ENCODE measurements around the gene CHRNB1.
A peak's percentile ranks its signal among the peaks of the same experiment; 100 is the strongest.

Gene CHRNB1

DNA sequence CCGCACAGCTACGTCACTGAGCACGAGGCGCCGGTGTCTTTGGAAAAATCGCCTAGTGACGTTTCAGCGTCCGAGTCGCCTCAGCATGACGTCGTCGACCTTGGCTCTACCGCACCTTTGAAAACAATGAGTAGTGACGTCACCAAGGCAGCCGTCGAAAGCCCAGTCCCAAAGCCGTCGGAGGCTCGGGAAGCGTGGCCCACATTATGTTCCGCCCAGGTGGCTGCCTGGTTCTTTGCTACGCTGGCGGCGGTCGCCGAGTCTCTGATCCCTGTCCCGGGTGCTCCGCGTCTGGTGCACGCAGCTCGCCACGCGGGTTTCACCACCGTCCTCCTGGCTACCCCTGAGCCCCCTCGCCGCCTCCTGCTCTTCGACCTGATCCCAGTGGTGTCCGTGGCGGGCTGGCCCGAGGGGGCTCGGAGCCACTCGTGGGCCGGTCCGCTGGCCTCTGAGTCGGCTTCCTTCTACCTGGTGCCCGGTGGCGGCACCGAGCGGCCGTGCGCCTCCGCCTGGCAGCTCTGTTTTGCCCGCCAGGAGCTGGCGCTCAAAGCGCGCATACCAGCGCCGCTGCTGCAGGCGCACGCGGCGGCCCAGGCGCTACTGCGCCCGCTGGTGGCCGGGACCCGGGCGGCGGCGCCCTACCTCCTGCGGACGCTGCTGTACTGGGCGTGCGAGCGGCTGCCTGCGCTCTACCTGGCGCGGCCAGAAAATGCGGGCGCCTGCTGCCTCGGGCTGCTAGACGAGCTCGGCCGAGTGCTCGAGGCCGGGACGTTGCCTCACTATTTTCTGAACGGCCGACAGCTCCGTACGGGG is 8.1 kb upstream of the CHRNB1 start:
- peak; percentile 26 for DNase-seq (ENCODE audit: extremely low read depth, low read depth)
- H3K4me3 ChIP-seq (replicated peaks; ENCODE audit: low read depth, low read length), result peak overlapping the region; percentile 22
- TF ChIP-seq, protein P1, sequence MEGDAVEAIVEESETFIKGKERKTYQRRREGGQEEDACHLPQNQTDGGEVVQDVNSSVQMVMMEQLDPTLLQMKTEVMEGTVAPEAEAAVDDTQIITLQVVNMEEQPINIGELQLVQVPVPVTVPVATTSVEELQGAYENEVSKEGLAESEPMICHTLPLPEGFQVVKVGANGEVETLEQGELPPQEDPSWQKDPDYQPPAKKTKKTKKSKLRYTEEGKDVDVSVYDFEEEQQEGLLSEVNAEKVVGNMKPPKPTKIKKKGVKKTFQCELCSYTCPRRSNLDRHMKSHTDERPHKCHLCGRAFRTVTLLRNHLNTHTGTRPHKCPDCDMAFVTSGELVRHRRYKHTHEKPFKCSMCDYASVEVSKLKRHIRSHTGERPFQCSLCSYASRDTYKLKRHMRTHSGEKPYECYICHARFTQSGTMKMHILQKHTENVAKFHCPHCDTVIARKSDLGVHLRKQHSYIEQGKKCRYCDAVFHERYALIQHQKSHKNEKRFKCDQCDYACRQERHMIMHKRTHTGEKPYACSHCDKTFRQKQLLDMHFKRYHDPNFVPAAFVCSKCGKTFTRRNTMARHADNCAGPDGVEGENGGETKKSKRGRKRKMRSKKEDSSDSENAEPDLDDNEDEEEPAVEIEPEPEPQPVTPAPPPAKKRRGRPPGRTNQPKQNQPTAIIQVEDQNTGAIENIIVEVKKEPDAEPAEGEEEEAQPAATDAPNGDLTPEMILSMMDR (IDR thresholded peaks at IDR 0.05; ENCODE audit: low read depth, low read length, missing control alignments), result peak; percentile 70

DNA sequence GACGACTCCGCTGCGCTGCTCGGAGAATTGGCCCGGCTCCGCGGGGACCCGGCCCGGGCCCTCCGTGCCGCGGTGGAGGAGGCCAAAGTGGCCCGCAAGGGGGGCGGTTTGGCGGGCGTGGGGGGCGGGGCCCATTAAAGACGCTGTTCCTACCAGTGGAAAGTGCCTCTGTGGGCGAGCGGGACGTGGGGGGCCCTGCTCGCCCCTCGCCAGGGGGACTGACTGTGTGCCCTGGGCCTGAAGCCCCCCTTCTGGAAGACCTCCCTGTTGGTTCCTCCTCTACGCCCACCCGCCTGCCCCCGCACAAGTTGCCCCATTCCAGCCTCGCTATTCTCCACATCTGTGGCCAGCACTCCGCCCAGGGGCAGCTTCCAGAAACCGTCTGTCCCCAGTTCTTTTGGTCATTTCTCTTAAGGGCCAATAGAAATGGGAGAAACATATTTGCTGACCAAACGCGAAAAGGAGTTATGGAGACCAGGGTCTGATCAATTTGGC is 7.4 kb upstream of the CHRNB1 start:
- no peak for DNase-seq (ENCODE audit: extremely low read depth, low read depth)
- TF ChIP-seq, protein P1 (IDR thresholded peaks at IDR 0.05; ENCODE audit: low read depth, low read length, missing control alignments), result no peak
- peak overlapping the region; percentile 22 for H3K4me3 ChIP-seq (replicated peaks; ENCODE audit: low read depth, low read length)

DNA sequence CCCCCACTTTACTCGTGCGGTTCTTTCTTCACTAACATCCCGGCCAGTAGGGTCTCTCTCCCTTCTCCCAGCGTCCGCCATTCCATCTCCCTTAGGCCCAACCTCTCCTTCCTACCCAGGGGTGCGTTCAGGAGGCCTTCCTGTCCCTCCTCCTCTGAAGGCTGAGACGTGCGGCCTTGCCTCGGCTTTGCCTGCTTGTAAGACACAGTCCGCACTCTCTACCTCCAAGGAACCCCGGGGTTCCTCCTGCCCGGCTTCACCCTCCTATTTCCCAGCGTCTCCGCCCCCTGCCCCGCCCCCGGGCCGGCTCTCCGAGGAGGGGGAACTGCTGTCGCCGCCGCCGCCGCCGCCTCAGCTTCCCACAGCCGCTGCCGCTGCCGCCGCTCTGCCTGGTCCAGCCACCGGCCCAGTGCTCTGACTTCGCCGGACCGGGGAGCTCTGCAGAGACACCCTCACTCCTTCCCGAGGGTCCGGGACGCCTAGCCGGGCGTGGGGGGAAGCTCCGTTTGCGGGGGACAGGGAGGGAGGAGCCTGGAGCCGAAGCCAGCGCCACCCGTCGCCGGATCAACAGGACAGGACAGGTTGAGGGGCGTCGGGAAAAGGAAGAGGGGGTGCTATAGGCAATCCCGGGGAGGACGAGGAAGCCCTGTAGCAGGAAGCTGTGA is 6.8 kb upstream of the CHRNB1 start:
- H3K4me3 ChIP-seq (replicated peaks; ENCODE audit: low read depth, low read length), result no peak overlapping the region
- DNase-seq (ENCODE audit: extremely low read depth, low read depth), result no peak
- TF ChIP-seq, protein P1 (IDR thresholded peaks at IDR 0.05; ENCODE audit: low read depth, low read length, missing control alignments), result no peak

DNA sequence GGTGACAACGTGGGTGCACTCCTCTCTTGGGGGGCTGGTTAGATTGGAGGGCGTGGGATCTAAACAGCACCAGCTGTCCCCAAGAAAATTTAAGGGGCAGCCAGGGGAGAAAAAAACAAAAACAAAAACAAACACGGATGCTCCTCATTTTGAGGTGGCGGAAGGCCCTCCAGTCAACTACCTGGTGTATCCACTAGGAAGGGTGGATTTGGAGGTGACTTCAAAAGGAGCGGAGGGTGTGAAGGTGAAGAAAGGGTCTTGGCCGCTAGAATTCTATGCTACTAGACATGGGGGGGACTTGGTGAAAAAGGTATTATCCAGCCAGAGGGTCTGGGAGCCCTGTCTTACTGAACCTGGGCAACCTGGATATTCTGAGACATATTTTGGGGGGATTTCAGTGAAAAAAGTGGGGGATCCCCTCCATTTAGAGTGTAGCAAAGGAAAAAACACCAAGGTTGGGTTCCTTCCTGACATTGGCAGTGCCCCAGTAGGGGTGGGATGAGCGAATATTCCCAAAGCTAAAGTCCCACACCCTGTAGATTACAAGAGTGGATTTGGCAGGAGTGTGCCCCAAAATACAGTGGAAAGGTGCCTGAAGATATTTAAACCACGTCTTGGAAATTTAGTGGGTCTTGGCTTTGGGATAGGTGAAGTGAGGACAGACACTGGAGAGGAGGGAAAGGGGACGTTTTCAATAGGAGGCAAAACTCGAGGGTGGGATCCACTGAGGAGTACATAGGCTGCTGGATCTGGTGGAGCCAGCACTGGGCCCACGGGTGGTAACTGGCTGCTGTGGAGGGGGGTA is 6.0 kb upstream of the CHRNB1 start:
- H3K4me3 ChIP-seq (replicated peaks; ENCODE audit: low read depth, low read length), result no peak overlapping the region
- no peak for DNase-seq (ENCODE audit: extremely low read depth, low read depth)
- TF ChIP-seq, protein P1 (IDR thresholded peaks at IDR 0.05; ENCODE audit: low read depth, low read length, missing control alignments), result no peak

DNA sequence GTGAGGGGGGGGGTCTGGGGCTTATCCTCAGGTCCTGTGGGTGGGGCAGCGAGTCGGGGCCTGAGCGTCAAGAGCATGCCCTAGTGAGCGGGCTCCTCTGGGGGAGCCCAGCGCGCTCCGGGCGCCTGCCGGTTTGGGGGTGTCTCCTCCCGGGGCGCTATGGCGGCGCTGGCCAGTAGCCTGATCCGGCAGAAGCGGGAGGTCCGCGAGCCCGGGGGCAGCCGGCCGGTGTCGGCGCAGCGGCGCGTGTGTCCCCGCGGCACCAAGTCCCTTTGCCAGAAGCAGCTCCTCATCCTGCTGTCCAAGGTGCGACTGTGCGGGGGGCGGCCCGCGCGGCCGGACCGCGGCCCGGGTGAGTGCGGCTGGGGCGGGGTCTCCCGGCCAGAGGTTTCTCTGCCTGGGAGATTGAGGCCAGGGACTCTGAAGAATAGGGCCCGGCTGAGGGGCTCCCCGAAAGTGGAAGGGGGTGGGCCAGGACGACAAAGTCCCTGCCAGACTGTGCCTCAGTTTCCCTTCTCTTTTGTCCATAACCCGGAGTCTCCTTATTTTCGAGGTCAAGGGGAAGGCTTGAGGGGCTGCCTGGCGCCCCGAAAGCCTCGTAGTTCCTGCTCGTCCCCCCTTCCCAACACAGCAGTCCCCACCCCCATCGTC is 5.3 kb upstream of the CHRNB1 start, which contains the start of gene FGF11:
FGF11 (plus strand) TSS at position 51 of the 651 bp plus-strand sequence; CDS start at position 160, 109 bp downstream.
- H3K4me3 ChIP-seq (replicated peaks; ENCODE audit: low read depth, low read length), result peak within 1 kb of the TSS; percentile 31
- TF ChIP-seq, protein P1 (IDR thresholded peaks at IDR 0.05; ENCODE audit: low read depth, low read length, missing control alignments), result no peak
- DNase-seq (ENCODE audit: extremely low read depth, low read depth), result no peak
